ENCODE results near the gene SEPTIN8.

Gene SEPTIN8

DNA sequence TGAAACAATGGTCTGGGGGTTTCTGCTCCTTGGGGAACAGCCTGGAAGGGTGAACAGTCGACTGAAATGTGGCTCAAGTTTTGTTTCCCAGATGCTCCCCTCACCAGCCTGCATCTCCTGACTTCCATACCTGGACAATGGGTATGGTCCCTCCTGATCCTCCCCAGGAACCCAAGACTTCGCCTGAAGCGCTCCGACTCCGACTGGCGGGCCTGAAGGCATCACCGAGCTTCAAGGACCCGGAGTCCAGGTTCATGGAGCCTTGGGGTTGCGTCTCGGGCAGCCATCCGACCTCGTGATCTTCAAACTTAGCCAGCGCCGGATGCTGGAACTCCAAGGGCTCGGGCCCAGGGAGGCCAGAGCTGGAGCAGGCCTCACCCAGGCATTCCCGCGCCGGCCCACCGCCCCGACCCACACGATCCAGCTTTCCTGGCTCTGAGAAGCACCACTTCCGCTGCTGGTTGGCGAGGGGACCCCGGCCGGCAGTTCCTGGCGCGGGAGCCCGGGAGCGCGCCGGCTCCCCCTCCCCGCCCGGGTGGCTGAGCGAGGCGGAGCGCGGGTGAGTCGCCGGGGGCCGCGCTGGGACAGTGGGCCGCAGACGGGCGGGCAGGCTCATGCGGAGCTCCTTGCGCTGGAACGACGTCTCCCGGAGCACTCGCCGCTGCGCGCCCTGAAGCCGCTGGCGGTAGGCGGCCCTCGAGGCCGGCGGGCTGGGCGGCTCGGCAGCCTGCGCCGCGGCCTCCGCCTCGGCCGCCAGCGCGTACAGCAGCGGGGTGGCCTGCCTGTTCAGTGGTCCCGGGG is 48.2 kb upstream of the SEPTIN8 start:
- no peak overlapping the region for H2AFZ ChIP-seq (ENCODE audit: low read depth, low read length, severe bottlenecking)
- no peak overlapping the region for H3K9ac ChIP-seq (ENCODE audit: low read length)
- no peaks in the 10 kb centered on the region for H3K36me3 ChIP-seq (ENCODE audit: low read length)
- no peaks in the 10 kb centered on the region for H3K27me3 ChIP-seq (ENCODE audit: low read length)
- H3K79me2 ChIP-seq (ENCODE audit: insufficient read depth, low read length): no peaks in the 10 kb centered on the region
- H3K9me3 ChIP-seq (ENCODE audit: insufficient read depth, low read length): no peaks in the 10 kb centered on the region
- H3K27ac ChIP-seq (ENCODE audit: low read depth, low read length): no peak overlapping the region
- TF ChIP-seq, protein P1, sequence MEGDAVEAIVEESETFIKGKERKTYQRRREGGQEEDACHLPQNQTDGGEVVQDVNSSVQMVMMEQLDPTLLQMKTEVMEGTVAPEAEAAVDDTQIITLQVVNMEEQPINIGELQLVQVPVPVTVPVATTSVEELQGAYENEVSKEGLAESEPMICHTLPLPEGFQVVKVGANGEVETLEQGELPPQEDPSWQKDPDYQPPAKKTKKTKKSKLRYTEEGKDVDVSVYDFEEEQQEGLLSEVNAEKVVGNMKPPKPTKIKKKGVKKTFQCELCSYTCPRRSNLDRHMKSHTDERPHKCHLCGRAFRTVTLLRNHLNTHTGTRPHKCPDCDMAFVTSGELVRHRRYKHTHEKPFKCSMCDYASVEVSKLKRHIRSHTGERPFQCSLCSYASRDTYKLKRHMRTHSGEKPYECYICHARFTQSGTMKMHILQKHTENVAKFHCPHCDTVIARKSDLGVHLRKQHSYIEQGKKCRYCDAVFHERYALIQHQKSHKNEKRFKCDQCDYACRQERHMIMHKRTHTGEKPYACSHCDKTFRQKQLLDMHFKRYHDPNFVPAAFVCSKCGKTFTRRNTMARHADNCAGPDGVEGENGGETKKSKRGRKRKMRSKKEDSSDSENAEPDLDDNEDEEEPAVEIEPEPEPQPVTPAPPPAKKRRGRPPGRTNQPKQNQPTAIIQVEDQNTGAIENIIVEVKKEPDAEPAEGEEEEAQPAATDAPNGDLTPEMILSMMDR (IDR thresholded peaks at IDR 0.05; ENCODE audit: insufficient read depth, low read length, poor library complexity, severe bottlenecking): no peak
- no peak overlapping the region for H3K4me3 ChIP-seq (ENCODE audit: insufficient read depth, low read length, poor library complexity, severe bottlenecking)
- no peak overlapping the region for H3K4me2 ChIP-seq (ENCODE audit: low read depth, low read length, poor library complexity, severe bottlenecking)
- H4K20me1 ChIP-seq (ENCODE audit: low read depth, low read length): no peaks in the 10 kb centered on the region
- no peaks in the 10 kb centered on the region for H3F3A ChIP-seq (ENCODE audit: insufficient read depth)
- no peaks in the 10 kb centered on the region for H3K9me2 ChIP-seq (replicated peaks; ENCODE audit: insufficient read depth, low read length)

DNA sequence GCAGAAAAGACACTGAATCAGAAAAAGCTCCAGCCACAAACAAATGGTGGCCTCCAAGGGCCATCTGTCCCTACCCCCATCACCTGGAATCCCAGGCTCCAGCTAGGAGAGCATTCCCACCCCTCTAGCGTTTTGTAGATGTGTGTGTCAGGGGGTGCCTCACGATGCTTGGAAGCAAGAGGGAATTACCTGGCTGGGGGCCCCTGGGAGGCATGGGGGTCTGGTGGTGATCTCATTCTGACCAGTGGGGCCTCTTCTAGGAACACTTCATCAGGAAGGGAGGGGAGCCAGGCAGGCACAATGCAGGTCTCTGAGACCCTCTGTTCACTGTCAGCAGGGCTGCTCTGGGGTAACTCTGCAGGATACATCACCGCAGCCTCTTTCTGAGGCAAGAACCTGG is 47.4 kb upstream of the SEPTIN8 start:
- Histone ChIP-seq H3K9ac (ENCODE audit: low read length) (no peak overlapping the region), H3F3A (ENCODE audit: insufficient read depth) (no peaks in the 10 kb centered on the region), H3K79me2 (ENCODE audit: insufficient read depth, low read length) (no peaks in the 10 kb centered on the region), H2AFZ (ENCODE audit: low read depth, low read length, severe bottlenecking) (no peak overlapping the region), H3K27me3 (ENCODE audit: low read length) (no peaks in the 10 kb centered on the region), H3K27ac (ENCODE audit: low read depth, low read length) (no peak overlapping the region), H3K9me3 (ENCODE audit: insufficient read depth, low read length) (no peaks in the 10 kb centered on the region), H3K4me3 (ENCODE audit: insufficient read depth, low read length, poor library complexity, severe bottlenecking) (no peak overlapping the region), H4K20me1 (ENCODE audit: low read depth, low read length) (no peaks in the 10 kb centered on the region), H3K9me2 (replicated peaks; ENCODE audit: insufficient read depth, low read length) (no peaks in the 10 kb centered on the region), H3K4me2 (ENCODE audit: low read depth, low read length, poor library complexity, severe bottlenecking) (no peak overlapping the region), H3K36me3 (ENCODE audit: low read length) (no peaks in the 10 kb centered on the region)
- no peak for TF ChIP-seq EZH2phosphoT487 (conservative IDR thresholded peaks at IDR 0.05; ENCODE audit: low read length)
- TF ChIP-seq, protein P1 (IDR thresholded peaks at IDR 0.05; ENCODE audit: insufficient read depth, low read length, poor library complexity, severe bottlenecking): no peak

DNA sequence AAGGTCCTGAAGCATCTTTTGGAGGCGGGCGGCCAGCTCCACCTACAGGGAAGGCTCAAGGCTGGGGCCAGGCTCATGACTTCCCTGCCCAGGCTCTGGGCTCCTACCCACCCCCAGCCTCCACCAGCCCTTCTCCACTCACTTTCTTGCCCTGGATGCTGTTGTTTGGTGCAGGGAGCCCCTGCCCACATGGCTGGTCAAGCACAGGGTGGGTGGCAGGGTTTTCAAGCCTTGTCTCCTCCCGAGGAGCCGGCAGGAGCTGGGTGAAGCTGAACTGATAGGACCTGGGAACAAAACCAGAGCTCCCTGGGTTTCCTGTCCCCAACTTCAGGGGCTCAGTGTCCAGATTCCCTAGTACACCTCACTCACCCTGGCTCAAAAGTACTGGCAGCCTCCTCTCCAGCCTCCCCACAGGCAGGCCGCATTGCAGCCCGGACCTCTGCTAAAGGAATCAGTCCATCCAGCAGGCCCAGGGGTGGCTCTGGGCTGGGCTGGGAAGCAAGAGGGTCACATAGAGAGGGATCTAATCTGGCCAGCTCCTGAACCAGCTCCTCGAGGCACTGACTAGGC is 46.5 kb upstream of the SEPTIN8 start:
- H3K9ac ChIP-seq (ENCODE audit: low read length): no peak overlapping the region
- TF ChIP-seq EZH2phosphoT487 (conservative IDR thresholded peaks at IDR 0.05; ENCODE audit: low read length): no peak
- TF ChIP-seq, protein P1 (IDR thresholded peaks at IDR 0.05; ENCODE audit: insufficient read depth, low read length, poor library complexity, severe bottlenecking): no peak
- H3K36me3 ChIP-seq (ENCODE audit: low read length): no peaks in the 10 kb centered on the region
- H4K20me1 ChIP-seq (ENCODE audit: low read depth, low read length): no peaks in the 10 kb centered on the region
- H3K27me3 ChIP-seq (ENCODE audit: low read length): no peaks in the 10 kb centered on the region
- H2AFZ ChIP-seq (ENCODE audit: low read depth, low read length, severe bottlenecking): no peak overlapping the region
- H3K27ac ChIP-seq (ENCODE audit: low read depth, low read length): no peak overlapping the region
- no peaks in the 10 kb centered on the region for H3K79me2 ChIP-seq (ENCODE audit: insufficient read depth, low read length)
- no peaks in the 10 kb centered on the region for H3F3A ChIP-seq (ENCODE audit: insufficient read depth)
- no peak overlapping the region for H3K4me3 ChIP-seq (ENCODE audit: insufficient read depth, low read length, poor library complexity, severe bottlenecking)
- H3K9me3 ChIP-seq (ENCODE audit: insufficient read depth, low read length): no peaks in the 10 kb centered on the region
- H3K9me2 ChIP-seq (replicated peaks; ENCODE audit: insufficient read depth, low read length): no peaks in the 10 kb centered on the region
- no peak overlapping the region for H3K4me2 ChIP-seq (ENCODE audit: low read depth, low read length, poor library complexity, severe bottlenecking)
